Activated CD8-positive, alpha-beta memory T cell treated with anti-CD3 and anti-CD28 coated beads for 24 hours (primary cell): ENCODE measurements around the gene REEP1.
"Not testable (repeated sequence)": the region's sequence is repeated elsewhere in the genome, so short reads cannot be mapped to it uniquely, and the experiment has no call there.

Source experiments
- DNase-seq: peaks from one replicate; pipeline ENCODE4 v3.0.0-alpha.2; 2020

REEP1 gene

GRCh38 chr2:86241611-86242010, 95.8 kb downstream of the REEP1 start:
- DNase-seq: no peak

GRCh38 chr2:86240251-86240650, 97.2 kb downstream of the REEP1 start:
- DNase-seq: no peak

GRCh38 chr2:86239745-86240144, 97.7 kb downstream of the REEP1 start:
- DNase-seq: no peak

GRCh38 chr2:86239326-86239725, 98.1 kb downstream of the REEP1 start:
- no peak for DNase-seq

GRCh38 chr2:86238354-86238753, 99.1 kb downstream of the REEP1 start:
- DNase-seq: peak; percentile 66

- no peak for DNase-seq
Measured at GRCh38 chr2:86237172-86237571, 100.3 kb downstream of the REEP1 start.

- DNase-seq: no peak
Measured at GRCh38 chr2:86235196-86235980, 102.0 kb downstream of the REEP1 start.

- no peak for DNase-seq
Measured at GRCh38 chr2:86234563-86235131, 102.8 kb downstream of the REEP1 start.

- DNase-seq: no peak
Measured at GRCh38 chr2:86233436-86233835, 104.0 kb downstream of the REEP1 start.

- DNase-seq: no peak
Measured at GRCh38 chr2:86232910-86233309, 104.5 kb downstream of the REEP1 start.

GRCh38 chr2:86232373-86232784, 105.0 kb downstream of the REEP1 start:
- DNase-seq: no peak

GRCh38 chr2:86231680-86232372, 105.6 kb downstream of the REEP1 start:
- no peak for DNase-seq

- DNase-seq: no peak
Measured at GRCh38 chr2:86230961-86231360, 106.5 kb downstream of the REEP1 start.

- DNase-seq: no peak
Measured at GRCh38 chr2:86229221-86229620, 108.2 kb downstream of the REEP1 start.

- not testable (repeated sequence) for DNase-seq
Measured at GRCh38 chr2:86228574-86228973, 108.9 kb downstream of the REEP1 start.

GRCh38 chr2:86227685-86228084, 109.7 kb downstream of the REEP1 start:
- no peak for DNase-seq

GRCh38 chr2:86226636-86227520, 110.5 kb downstream of the REEP1 start:
- DNase-seq: no peak

GRCh38 chr2:86226070-86226469, 111.4 kb downstream of the REEP1 start:
- no peak for DNase-seq

- peak; percentile 73 for DNase-seq
Measured at GRCh38 chr2:86225581-86225980, 111.8 kb downstream of the REEP1 start.

- no peak for DNase-seq
Measured at GRCh38 chr2:86224645-86225355, 112.6 kb downstream of the REEP1 start.

- no peak for DNase-seq
Measured at GRCh38 chr2:86223927-86224560, 113.4 kb downstream of the REEP1 start.
